HFF-Myc (cell line): ENCODE results near the gene PTMS.
"Not testable (repeated sequence)": the region's sequence is repeated elsewhere in the genome, so short reads cannot be mapped to it uniquely, and the experiment has no call there.

Experiments used
- DNase-seq: peaks from one replicate; pipeline ENCODE4 v3.0.0-alpha.2; 2011; ENCODE audit warnings: low read depth; ENCODE audit errors: extremely low read depth
- H3K4me3 ChIP-seq: replicated peaks from 2 replicates; pipeline ENCODE4 v1.5.1; 2011; ENCODE audit warnings: low read depth, mild to moderate bottlenecking, control low read depth, low read length
- TF ChIP-seq, protein P1 (sequence below): IDR thresholded peaks from 2 replicates; pipeline ENCODE4 v1.5.1; 2012; ENCODE audit warnings: mild to moderate bottlenecking, low read depth, low read length, control low read depth; ENCODE audit errors: missing control alignments

The PTMS gene

DNA sequence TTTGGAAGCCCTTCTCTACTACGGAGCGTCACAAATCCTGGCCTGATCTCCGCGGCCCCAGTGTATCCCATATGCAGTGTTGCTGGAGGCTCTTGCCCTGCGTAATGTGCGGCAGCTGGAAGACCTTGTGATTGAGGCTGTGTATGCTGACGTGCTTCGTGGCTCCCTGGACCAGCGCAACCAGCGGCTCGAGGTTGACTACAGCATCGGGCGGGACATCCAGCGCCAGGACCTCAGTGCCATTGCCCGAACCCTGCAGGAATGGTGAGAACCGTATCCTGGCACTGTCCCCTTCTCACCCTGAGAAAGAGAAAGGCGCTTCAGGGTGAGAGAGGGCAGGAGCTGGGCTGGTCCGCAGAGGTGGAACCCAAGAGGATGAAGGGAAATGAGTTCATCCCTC, 37.0 kb upstream of the PTMS start:
- DNase-seq = no peak
- TF ChIP-seq, protein P1, sequence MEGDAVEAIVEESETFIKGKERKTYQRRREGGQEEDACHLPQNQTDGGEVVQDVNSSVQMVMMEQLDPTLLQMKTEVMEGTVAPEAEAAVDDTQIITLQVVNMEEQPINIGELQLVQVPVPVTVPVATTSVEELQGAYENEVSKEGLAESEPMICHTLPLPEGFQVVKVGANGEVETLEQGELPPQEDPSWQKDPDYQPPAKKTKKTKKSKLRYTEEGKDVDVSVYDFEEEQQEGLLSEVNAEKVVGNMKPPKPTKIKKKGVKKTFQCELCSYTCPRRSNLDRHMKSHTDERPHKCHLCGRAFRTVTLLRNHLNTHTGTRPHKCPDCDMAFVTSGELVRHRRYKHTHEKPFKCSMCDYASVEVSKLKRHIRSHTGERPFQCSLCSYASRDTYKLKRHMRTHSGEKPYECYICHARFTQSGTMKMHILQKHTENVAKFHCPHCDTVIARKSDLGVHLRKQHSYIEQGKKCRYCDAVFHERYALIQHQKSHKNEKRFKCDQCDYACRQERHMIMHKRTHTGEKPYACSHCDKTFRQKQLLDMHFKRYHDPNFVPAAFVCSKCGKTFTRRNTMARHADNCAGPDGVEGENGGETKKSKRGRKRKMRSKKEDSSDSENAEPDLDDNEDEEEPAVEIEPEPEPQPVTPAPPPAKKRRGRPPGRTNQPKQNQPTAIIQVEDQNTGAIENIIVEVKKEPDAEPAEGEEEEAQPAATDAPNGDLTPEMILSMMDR = no peak
- no peak overlapping the region for H3K4me3 ChIP-seq

GRCh38 chr12:6730169-6730568, 36.0 kb upstream of the PTMS start:
- no peak for DNase-seq
- H3K4me3 ChIP-seq = no peak overlapping the region
- TF ChIP-seq, protein P1 = no peak

DNA sequence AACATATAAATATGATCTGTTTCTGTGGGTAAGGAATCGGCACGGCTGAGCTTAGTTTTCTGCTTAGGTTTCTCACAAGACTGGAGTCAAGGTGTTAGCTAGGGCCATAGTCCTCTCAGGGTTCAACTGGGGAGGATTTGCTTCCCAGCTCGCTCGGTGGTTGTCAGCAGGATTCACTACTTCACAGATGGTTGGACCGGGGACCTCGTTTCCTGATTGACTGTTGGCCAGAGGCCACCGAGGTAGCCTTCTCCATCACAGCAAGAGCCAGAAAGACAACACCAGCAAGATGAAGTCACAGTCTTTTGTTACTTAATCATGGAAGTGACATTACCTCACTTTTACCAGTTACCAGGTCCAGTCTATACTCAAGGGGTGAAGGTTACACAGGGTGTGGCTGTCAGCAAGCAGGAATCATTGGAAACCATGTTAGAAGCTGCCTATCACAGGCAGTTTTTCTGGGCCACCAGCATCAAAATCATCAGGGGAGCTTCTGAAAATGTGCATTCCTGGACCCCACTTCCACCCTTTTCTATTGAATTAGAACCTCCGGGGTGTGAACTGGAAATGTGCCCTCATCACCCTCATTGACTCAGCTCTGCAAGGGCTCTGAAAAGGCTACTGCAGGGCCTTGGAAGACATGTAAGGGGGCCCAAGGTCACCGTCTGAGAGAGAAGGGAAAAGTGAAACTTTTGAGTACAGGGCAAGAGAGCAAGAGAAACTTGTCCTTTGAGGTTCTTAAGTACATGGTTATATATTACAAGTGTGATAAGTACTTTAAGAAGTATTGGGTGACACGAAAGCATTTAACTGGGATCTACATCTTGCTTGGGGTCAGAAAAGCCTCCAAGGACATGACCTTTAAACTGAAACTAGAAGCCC, 31.4 kb upstream of the PTMS start:
- no peak overlapping the region for H3K4me3 ChIP-seq
- TF ChIP-seq, protein P1 = no peak
- no peak for DNase-seq

- no peak overlapping the region for H3K4me3 ChIP-seq
- no peak for DNase-seq
- TF ChIP-seq, protein P1 = peak; percentile 71
Measured at GRCh38 chr12:6735448-6736191, 30.5 kb upstream of the PTMS start.

DNA sequence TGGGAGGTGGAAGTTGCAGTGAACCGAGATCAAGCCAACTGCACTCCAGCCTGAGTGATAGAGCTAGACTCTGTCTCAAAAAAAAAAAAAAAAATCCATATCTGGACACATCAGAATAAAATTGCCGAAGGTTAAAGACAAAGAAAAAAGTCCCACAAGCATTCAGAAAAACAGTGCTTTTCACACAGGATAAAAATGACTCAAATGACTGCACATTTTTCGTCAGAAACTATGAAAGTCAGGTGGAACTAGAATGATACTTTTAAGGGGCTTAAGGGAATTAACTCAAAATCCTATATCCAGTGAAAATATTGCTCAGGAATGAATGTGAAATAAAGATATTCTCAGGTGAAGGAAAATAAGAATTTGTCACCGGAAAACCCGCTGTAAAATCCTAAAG, 29.4 kb upstream of the PTMS start:
- TF ChIP-seq, protein P1 = no peak
- no peak for DNase-seq
- H3K4me3 ChIP-seq = no peak overlapping the region

DNA sequence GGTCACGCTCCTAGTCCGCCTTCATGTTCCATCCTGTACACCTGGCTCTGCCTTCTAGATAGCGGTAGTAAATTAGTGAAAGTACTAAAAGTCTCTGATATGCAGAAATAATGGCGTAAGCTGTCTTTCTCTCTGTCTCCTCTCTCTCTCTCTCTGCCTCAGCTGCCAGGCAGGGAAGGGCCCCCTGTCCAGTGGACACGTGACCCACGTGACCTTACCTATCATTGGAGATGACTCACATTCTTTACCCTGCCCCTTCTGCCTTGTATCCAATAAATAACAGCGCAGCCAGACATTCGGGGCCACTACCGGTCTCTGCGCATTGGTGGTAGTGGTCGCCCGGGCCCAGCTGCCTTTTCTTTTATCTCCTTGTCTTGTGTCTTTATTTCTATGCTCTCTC, 24.1 kb upstream of the PTMS start:
- not testable (repeated sequence) for H3K4me3 ChIP-seq, DNase-seq

DNA sequence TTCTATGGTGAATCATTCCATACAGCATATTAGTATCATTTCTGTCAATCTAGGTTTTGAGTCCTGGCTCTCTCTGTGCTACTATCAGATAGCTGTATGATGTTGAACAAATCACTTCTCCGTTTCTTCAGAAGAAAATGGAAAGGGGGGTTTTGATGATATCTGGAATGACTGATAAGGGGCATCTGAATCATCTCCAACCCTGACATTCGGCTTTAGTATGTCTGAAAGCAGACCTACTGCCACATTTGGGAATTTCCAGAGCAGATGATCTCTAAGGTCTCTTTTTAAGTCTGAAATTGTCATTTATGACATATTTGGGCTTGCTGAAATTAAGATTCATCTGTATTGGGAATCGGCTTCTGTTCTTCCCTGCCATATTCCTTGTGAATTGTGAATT, 23.3 kb upstream of the PTMS start:
- no peak overlapping the region for H3K4me3 ChIP-seq
- TF ChIP-seq, protein P1 = no peak
- no peak for DNase-seq

- DNase-seq, H3K4me3 ChIP-seq: not testable (repeated sequence)
Measured at GRCh38 chr12:6743300-6743699, 22.9 kb upstream of the PTMS start.
